A549 (cell line): Measurements from ENCODE around the gene BCAS4. TPM values are rescaled to one million over a fixed set of nuclear protein-coding genes. Genes with fewer than 3 reads are reported as not detected.

Experiments used
- ATAC-seq, 2 experiments: fragments of 200-7000 bp in 1 of 2; fragments of >200 bp in 1 of 2; cut with Nextera tagmentation in 1 of 2; cut with Tn5 transposase in 1 of 2; 3 replicates each; pipeline versions ENCODE4 v1.8.0 to v1.9.1; 2018 to 2020; ENCODE audit warnings: mild to moderate bottlenecking in 1 of 2, moderate library complexity in 1 of 2
- CTCF ChIA-PET: fragments of 300-600 bp; sonication (Branson Sonifier 250); formaldehyde crosslinking; extraction: SDS; loops from one replicate; lab custom pipeline; 2021; ENCODE audit warnings: antibody characterized with exemption, inconsistent platforms; lab: Yijun Ruan, JAX
- POLR2A ChIA-PET: fragments of 350-600 bp; formaldehyde crosslinking; extraction: SDS; loops from one replicate; lab custom pipeline; 2021; ENCODE audit warnings: antibody characterized with exemption, inconsistent platforms; lab: Yijun Ruan, JAX
- DNase-seq, 2 experiments: peaks; one replicate each; pipeline versions ENCODE4 v3.0.0 to v3.0.0-alpha.2; 2011 to 2016; ENCODE audit warnings: low read depth in 1 of 2, low spot score in 1 of 2
- FAIRE-seq: peaks from 2 replicates; lab custom pipeline; 2011; peaks lifted over from hg19 to GRCh38; lab: Jason Lieb, UNC
- H3K27ac ChIP-seq, 2 experiments: fragments of >200 bp; sonication (Bioruptor Twin); formaldehyde crosslinking; 3 replicates each; pipeline ENCODE4 v1.5.1; 2016 to 2017
- H3K4me1 ChIP-seq: fragments of >200 bp; sonication (Bioruptor Twin); formaldehyde crosslinking; 3 replicates; pipeline ENCODE4 v1.6.1; 2016
- H3K4me2 ChIP-seq: fragments of >200 bp; sonication (Bioruptor Twin); formaldehyde crosslinking; 3 replicates; pipeline ENCODE4 v1.6.1; 2016
- H3K4me3 ChIP-seq: fragments of >200 bp; sonication (Bioruptor Twin); formaldehyde crosslinking; 3 replicates; pipeline ENCODE4 v1.5.1; 2016
- H3K9me3 ChIP-seq: fragments of >200 bp; sonication (Bioruptor Twin); formaldehyde crosslinking; 3 replicates; pipeline ENCODE4 v1.6.1; 2016
- CBX8 ChIP-seq: fragments of 200-600 bp; sonication (generic); IDR thresholded peaks from 2 replicates; pipeline ENCODE4 v1.6.1; 2016
- CEBPB ChIP-seq, 2 experiments: fragments of >200 bp in 1 of 2; sonication (Bioruptor Twin) in 1 of 2; formaldehyde crosslinking in 1 of 2; IDR thresholded peaks; 2 replicates each; pipeline ENCODE4 v1.6.1; 2012 to 2016
- CHD4 ChIP-seq: fragments of 200-600 bp; sonication (generic); IDR thresholded peaks from 2 replicates; pipeline ENCODE4 v1.6.1; 2016; ENCODE audit warnings: antibody characterized with exemption, mild to moderate bottlenecking, borderline replicate concordance
- E2F6 ChIP-seq: IDR thresholded peaks from 2 replicates; pipeline ENCODE4 v1.6.1; 2012; ENCODE audit warnings: low read depth, borderline replicate concordance
- EHF ChIP-seq: fragments of 250-450 bp; sonication (Bioruptor Pico); IDR thresholded peaks from 2 replicates; pipeline ENCODE4 v1.5.0; 2020; ENCODE audit warnings: mild to moderate bottlenecking
- EP300 ChIP-seq, 2 experiments: fragments of >200 bp; sonication (Bioruptor Twin); formaldehyde crosslinking; IDR thresholded peaks; 2 replicates in 1 of 2; 3 replicates in 1 of 2; pipeline ENCODE4 v1.6.1; 2016 to 2017
- ESRRA ChIP-seq: fragments of 150-350 bp; IDR thresholded peaks from 2 replicates; pipeline ENCODE4 v1.6.1; 2014; ENCODE audit warnings: mild to moderate bottlenecking, low read length, borderline replicate concordance
- FOSL2 ChIP-seq, 2 experiments: fragments of 450-650 bp in 1 of 2; fragments of >200 bp in 1 of 2; sonication (Bioruptor Twin) in 1 of 2; formaldehyde crosslinking; IDR thresholded peaks; 2 replicates each; pipeline versions ENCODE4 v1.5.0 to v1.6.1; 2016 to 2020; ENCODE audit warnings: mild to moderate bottlenecking in 1 of 2, moderate library complexity in 1 of 2
- HDAC2 ChIP-seq: fragments of 200-600 bp; sonication (generic); IDR thresholded peaks from 2 replicates; pipeline ENCODE4 v1.6.1; 2016
- JUN ChIP-seq, 2 experiments: fragments of >200 bp; sonication (Bioruptor Twin); formaldehyde crosslinking; IDR thresholded peaks; 2 replicates in 1 of 2; 3 replicates in 1 of 2; pipeline ENCODE4 v1.6.1; 2016 to 2017
- MAFK ChIP-seq: fragments of 450-650 bp; IDR thresholded peaks from 2 replicates; pipeline ENCODE4 v1.6.1; 2014; ENCODE audit not compliant: partially characterized antibody
- MAZ ChIP-seq: fragments of 150-350 bp; IDR thresholded peaks from 2 replicates; pipeline ENCODE4 v1.6.1; 2014; ENCODE audit warnings: antibody characterized with exemption, low read depth, low read length, borderline replicate concordance
- MYC ChIP-seq: IDR thresholded peaks from 2 replicates; pipeline ENCODE4 v1.6.1; 2012; ENCODE audit warnings: mild to moderate bottlenecking, inconsistent platforms, low read length, improper control_type of control experiment, borderline replicate concordance
- POLR2A ChIP-seq: IDR thresholded peaks from 2 replicates; pipeline ENCODE4 v1.6.1; 2012; ENCODE audit warnings: mild to moderate bottlenecking, low read length
- RARB ChIP-seq: fragments of 250-450 bp; sonication (Bioruptor Pico); IDR thresholded peaks from 2 replicates; pipeline ENCODE4 v1.8.0; 2021; ENCODE audit warnings: mild to moderate bottlenecking, moderate library complexity
- RCOR1 ChIP-seq: fragments of 150-350 bp; IDR thresholded peaks from 2 replicates; pipeline ENCODE4 v1.6.1; 2014; ENCODE audit warnings: antibody characterized with exemption, low read length, low read depth
- SREBF2 ChIP-seq: fragments of 450-650 bp; IDR thresholded peaks from 2 replicates; pipeline ENCODE4 v1.6.1; 2014; ENCODE audit warnings: mild to moderate bottlenecking, moderate library complexity
- TFCP2L1 ChIP-seq: fragments of 250-450 bp; sonication (Bioruptor Pico); IDR thresholded peaks from 2 replicates; pipeline ENCODE4 v1.5.0; 2021; ENCODE audit warnings: mild to moderate bottlenecking
- USF2 ChIP-seq: fragments of 450-650 bp; IDR thresholded peaks from 2 replicates; pipeline ENCODE4 v1.6.1; 2014; ENCODE audit warnings: antibody characterized with exemption
- ZC3H11A ChIP-seq: fragments of 450-650 bp; IDR thresholded peaks from 2 replicates; pipeline ENCODE4 v1.6.1; 2014; ENCODE audit warnings: antibody characterized with exemption, mild to moderate bottlenecking
- WGBS: methylation state at CpG from one replicate; pipeline ENCODE4 v1.1.6; 2017; ENCODE audit errors: missing lambda C conversion rate; 5-methylcytosine and 5-hydroxymethylcytosine counted together
- polyA plus RNA-seq, 4 experiments: library from polyadenylated mRNA; depleted of rRNA in 3 of 4; stranded (reverse); fragments of >200 nt; fragmentation: RNase III in 1 of 4; extraction: RNeasy Plus Mini Kit Qiagen cat#74134 plus additional on column Dnase treatment in 1 of 4; gene quantifications; 2 replicates in 3 of 4; 3 replicates in 1 of 4; pipeline ENCODE4 v1.2.3, GENCODE V29; 2011 to 2017
- TF ChIP-seq, protein P1 (sequence below): IDR thresholded peaks from 2 replicates; pipeline ENCODE4 v1.6.1; 2012
- TF ChIP-seq, protein P2 (sequence below): fragments of 250-450 bp; sonication (Bioruptor Pico); IDR thresholded peaks from 2 replicates; pipeline ENCODE4 v1.5.0; 2020; ENCODE audit warnings: low read depth, mild to moderate bottlenecking, moderate library complexity
- TF ChIP-seq, protein P3 (sequence below): fragments of 150-350 bp; IDR thresholded peaks from 2 replicates; pipeline ENCODE4 v1.6.1; 2014; ENCODE audit warnings: low read depth, mild to moderate bottlenecking, low read length

The BCAS4 gene
- polyA plus RNA-seq, 2 of the 4 experiments (the other 2 are of a cell fraction) = 16.9 to 48.4 TPM

DNA sequence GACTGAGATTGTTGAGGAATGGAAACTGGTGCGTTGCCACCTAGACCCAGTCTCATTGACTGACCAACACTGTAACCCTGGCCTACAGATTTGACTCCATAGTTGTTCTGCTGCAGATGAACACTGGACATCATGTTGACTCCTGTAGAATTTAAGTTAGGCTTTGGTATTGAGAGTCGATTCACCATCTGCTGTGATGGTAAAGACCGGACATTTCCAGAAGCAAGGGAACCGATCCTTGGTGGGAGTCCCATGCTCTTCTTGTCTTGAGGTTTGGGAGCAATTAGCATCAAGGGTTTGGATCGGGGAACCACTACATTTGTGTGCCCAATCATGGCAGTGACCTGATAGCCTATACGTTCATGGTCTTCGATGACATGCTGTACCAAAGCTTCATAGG, 98.8 kb downstream of the BCAS4 start:
- POLR2A ChIA-PET = interaction anchor here (0.6 kb wide), 1 partner anchor 81 kb away, joined by 3 read pairs; no protein-coding TSS in a partner anchor
- DNase-seq = no peak

GRCh38 chr20:50895111-50895830, 100.4 kb downstream of the BCAS4 start:
- no peak for FAIRE-seq
- Histone ChIP-seq H3K4me2 (no peak overlapping the region), H3K4me3 (no peak overlapping the region), H3K9me3 (no peaks in the 10 kb centered on the region), H3K27ac (no peak overlapping the region; a peak in 1 of 6 replicates), H3K4me1 (peaks cover 10% of the 10 kb centered on the region)
- 92% methylated on average over 8 of the region's 8 CpGs for WGBS
- ChIA-PET POLR2A (no interaction called here), CTCF (interaction anchor here (0.9 to 1.9 kb wide), 5 partner anchors 11 to 101 kb away, joined by 3 to 8 read pairs (median 5); partner anchors contain the start of gene BCAS4)
- TF ChIP-seq MAFK (no peak), HDAC2 (no peak), RARB (CRISPR knock-in tag) (no peak), RCOR1 (no peak), POLR2A (no peak), ESRRA (no peak), TFCP2L1 (no peak), CEBPB (IDR thresholded peaks at IDR 0.05) (no peak), SREBF2 (no peak), JUN (IDR thresholded peaks at IDR 0.05) (no peak), E2F6 (no peak), CHD4 (no peak), EP300 (IDR thresholded peaks at IDR 0.05) (no peak), CBX8 (no peak), USF2 (no peak), FOSL2 (IDR thresholded peaks at IDR 0.05) (no peak), FOSL2 (CRISPR knock-in tag; IDR thresholded peaks at IDR 0.05) (no peak), ZC3H11A (no peak)
- TF ChIP-seq, protein P1, sequence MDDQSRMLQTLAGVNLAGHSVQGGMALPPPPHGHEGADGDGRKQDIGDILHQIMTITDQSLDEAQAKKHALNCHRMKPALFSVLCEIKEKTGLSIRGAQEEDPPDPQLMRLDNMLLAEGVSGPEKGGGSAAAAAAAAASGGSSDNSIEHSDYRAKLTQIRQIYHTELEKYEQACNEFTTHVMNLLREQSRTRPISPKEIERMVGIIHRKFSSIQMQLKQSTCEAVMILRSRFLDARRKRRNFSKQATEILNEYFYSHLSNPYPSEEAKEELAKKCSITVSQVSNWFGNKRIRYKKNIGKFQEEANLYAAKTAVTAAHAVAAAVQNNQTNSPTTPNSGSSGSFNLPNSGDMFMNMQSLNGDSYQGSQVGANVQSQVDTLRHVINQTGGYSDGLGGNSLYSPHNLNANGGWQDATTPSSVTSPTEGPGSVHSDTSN = no peak
- TF ChIP-seq, protein P2, sequence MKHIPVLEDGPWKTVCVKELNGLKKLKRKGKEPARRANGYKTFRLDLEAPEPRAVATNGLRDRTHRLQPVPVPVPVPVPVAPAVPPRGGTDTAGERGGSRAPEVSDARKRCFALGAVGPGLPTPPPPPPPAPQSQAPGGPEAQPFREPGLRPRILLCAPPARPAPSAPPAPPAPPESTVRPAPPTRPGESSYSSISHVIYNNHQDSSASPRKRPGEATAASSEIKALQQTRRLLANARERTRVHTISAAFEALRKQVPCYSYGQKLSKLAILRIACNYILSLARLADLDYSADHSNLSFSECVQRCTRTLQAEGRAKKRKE (CRISPR knock-in tag) = no peak
- TF ChIP-seq, protein P3, sequence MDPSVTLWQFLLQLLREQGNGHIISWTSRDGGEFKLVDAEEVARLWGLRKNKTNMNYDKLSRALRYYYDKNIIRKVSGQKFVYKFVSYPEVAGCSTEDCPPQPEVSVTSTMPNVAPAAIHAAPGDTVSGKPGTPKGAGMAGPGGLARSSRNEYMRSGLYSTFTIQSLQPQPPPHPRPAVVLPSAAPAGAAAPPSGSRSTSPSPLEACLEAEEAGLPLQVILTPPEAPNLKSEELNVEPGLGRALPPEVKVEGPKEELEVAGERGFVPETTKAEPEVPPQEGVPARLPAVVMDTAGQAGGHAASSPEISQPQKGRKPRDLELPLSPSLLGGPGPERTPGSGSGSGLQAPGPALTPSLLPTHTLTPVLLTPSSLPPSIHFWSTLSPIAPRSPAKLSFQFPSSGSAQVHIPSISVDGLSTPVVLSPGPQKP = no peak
- ATAC-seq = peak in 1 of 2 experiments; percentile 33; a peak in 4 of 6 replicates
- no peak for DNase-seq

More for the DNA sequence above, 98.8 kb downstream of the BCAS4 start:
- H3K4me1 ChIP-seq = peaks cover 10% of the 10 kb centered on the region
- ATAC-seq = no peak
- H3K4me2 ChIP-seq = no peak overlapping the region
- CTCF ChIA-PET = no interaction called here
- no peak overlapping the region for H3K27ac ChIP-seq
- H3K9me3 ChIP-seq = no peaks in the 10 kb centered on the region
- 95% methylated on average over 7 of the region's 7 CpGs for WGBS
- no peak for TF ChIP-seq MYC
- TF ChIP-seq CBX8 = no peak
- TF ChIP-seq EHF (CRISPR knock-in tag) = no peak
- no peak for TF ChIP-seq SREBF2
- no peak for TF ChIP-seq CEBPB (IDR thresholded peaks at IDR 0.05)
- no peak for TF ChIP-seq ZC3H11A
- TF ChIP-seq MAZ = no peak
- TF ChIP-seq RARB (CRISPR knock-in tag) = no peak
- no peak for FAIRE-seq
- H3K4me3 ChIP-seq = no peak overlapping the region
